ENCODE results near the gene RBPJL. TPM values are rescaled to one million over a fixed set of nuclear protein-coding genes. Genes with fewer than 3 reads are reported as not detected.
A peak's percentile ranks its signal among the peaks of the same experiment; 100 is the strongest.

Gene RBPJL
- total RNA-seq, 4 donors from 2014 or later: not detected

DNA sequence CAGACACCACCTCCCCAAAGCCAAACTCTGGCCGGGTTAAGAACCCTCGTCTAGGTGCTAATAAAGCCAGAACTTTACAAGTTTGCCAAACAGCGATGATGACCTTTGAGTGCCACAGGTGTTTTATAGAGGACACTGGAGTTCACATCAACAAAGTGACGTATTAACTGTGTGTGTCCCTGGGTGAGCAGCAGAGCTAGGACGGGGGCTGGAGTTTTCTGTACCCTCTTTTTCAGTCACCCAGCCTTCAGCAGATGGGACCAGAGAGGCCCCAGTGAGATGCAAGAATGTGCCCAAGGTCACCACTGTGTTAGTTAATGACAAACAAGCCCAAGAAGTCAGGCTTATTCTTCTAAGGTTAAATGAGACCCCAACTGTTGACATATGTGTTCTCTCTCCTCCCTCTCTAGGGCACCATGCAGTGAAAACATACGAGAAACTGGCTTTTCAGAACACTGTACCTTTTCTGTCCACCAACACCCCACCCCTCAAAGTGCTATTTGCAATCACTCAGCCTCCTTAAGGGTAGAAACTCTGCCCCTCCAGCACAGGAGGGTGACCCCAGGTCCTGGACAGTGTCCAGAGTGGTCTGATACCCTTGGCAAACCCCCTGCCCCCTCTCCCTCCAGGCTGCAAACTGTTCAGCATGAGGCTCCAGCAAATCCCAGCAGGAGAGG, 36.4 kb downstream of the RBPJL start:
- Histone ChIP-seq H3K27ac (peak overlapping the region; percentile 91 to 97), H3K36me3 (no peaks in the 10 kb centered on the region), H3K4me3 (no peak overlapping the region), H3K4me1 (peaks cover 14 to 29% of the 10 kb centered on the region in 2 donors), H3K27me3 (no peaks in the 10 kb centered on the region), H3K9me3 (no peaks in the 10 kb centered on the region)
- TF ChIP-seq, protein P1, sequence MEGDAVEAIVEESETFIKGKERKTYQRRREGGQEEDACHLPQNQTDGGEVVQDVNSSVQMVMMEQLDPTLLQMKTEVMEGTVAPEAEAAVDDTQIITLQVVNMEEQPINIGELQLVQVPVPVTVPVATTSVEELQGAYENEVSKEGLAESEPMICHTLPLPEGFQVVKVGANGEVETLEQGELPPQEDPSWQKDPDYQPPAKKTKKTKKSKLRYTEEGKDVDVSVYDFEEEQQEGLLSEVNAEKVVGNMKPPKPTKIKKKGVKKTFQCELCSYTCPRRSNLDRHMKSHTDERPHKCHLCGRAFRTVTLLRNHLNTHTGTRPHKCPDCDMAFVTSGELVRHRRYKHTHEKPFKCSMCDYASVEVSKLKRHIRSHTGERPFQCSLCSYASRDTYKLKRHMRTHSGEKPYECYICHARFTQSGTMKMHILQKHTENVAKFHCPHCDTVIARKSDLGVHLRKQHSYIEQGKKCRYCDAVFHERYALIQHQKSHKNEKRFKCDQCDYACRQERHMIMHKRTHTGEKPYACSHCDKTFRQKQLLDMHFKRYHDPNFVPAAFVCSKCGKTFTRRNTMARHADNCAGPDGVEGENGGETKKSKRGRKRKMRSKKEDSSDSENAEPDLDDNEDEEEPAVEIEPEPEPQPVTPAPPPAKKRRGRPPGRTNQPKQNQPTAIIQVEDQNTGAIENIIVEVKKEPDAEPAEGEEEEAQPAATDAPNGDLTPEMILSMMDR (IDR thresholded peaks at IDR 0.05): no peak
- no peak for TF ChIP-seq POLR2A (IDR thresholded peaks at IDR 0.05)
- no peak for DNase-seq
- intact Hi-C loops (cut with DNase I; ENCODE audit: low total_unique reads): no loop called here

DNA sequence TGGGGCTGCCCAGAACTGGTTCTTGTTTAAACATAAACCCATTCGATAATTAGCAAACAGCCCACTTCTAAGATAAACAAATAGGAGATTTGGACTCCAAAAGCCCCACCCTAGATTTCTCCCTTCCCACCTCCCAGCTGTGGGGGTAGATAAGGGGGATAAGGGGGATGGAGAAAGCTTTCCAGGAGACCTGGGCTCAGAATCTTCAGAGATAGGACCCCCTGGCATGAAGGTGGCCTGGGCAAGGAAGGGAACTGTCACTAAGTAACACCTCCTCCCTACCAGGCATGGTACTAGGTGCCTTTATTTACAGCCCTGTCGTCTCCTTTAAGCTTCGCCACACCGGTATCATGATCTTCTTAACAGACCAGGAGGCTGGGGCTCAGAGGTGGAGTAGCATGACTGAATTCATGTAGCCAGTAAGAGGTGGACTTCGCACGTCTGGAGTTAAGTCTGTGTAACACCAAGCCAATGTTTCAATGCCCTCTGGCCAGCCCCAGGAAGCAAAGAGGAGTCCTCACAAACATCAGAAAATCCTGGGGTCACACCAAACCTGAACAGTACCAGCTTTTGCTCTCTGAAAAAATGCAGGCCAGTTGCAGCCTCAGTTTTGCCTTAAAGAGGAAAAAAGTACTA, 37.0 kb downstream of the RBPJL start:
- no peak overlapping the region for H3K4me3 ChIP-seq
- H3K4me1 ChIP-seq: peaks cover 14 to 23% of the 10 kb centered on the region in 2 donors

DNA sequence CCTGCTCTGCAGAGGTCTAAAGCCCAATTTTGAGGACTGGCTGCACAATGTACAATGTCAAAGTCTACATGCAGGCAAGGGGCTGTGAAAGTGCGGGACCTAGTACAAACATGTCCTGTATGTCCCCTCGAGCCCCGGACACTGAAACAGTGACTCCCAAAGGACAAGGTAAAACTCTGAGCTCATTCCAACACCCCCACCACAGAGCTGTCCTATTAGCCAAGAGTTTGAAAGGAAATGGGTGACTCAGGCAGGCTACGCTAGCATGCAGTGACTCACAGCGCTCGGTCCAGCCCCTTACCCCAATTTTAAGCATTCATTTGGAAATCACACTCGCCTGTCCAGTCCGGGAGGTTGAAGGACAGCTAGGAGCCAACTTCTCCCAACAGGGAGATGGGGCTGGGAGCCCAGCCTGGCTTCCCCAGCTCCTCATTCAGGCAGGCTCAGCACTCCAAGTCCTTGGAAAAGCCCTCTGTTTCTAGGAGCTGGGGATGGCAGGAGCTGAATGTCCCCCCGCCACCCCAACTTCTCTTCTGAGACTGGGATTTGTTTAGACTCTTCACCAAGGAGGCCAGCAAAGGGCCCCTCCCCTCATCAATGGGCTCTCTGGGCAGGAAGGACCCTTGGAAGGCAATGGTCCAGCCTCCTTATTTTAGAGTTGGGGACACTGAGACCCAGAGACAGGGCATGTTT, 37.7 kb downstream of the RBPJL start:
- peaks cover 10 to 22% of the 10 kb centered on the region in 2 donors for H3K4me1 ChIP-seq
- peak; percentile 70 to 83 for DNase-seq
- peak overlapping the region; percentile 91 to 97 for H3K27ac ChIP-seq
- H3K9me3 ChIP-seq: no peaks in the 10 kb centered on the region
- intact Hi-C loops (cut with DNase I; ENCODE audit: low total_unique reads): no loop called here
- H3K4me3 ChIP-seq: no peak overlapping the region
- H3K27me3 ChIP-seq: no peaks in the 10 kb centered on the region
- H3K36me3 ChIP-seq: no peaks in the 10 kb centered on the region
- peak in 1 of 2 donors; percentile 37 for TF ChIP-seq POLR2A (IDR thresholded peaks at IDR 0.05)
- TF ChIP-seq, protein P1 (IDR thresholded peaks at IDR 0.05): no peak

More for the DNA sequence above, 37.0 kb downstream of the RBPJL start:
- H3K27ac ChIP-seq: peak overlapping the region; percentile 91 to 97
- no peak for DNase-seq
- intact Hi-C loops (cut with DNase I; ENCODE audit: low total_unique reads): no loop called here
- no peaks in the 10 kb centered on the region for H3K9me3 ChIP-seq
- TF ChIP-seq POLR2A (IDR thresholded peaks at IDR 0.05): no peak
- H3K27me3 ChIP-seq: no peaks in the 10 kb centered on the region
- H3K36me3 ChIP-seq: no peaks in the 10 kb centered on the region

DNA sequence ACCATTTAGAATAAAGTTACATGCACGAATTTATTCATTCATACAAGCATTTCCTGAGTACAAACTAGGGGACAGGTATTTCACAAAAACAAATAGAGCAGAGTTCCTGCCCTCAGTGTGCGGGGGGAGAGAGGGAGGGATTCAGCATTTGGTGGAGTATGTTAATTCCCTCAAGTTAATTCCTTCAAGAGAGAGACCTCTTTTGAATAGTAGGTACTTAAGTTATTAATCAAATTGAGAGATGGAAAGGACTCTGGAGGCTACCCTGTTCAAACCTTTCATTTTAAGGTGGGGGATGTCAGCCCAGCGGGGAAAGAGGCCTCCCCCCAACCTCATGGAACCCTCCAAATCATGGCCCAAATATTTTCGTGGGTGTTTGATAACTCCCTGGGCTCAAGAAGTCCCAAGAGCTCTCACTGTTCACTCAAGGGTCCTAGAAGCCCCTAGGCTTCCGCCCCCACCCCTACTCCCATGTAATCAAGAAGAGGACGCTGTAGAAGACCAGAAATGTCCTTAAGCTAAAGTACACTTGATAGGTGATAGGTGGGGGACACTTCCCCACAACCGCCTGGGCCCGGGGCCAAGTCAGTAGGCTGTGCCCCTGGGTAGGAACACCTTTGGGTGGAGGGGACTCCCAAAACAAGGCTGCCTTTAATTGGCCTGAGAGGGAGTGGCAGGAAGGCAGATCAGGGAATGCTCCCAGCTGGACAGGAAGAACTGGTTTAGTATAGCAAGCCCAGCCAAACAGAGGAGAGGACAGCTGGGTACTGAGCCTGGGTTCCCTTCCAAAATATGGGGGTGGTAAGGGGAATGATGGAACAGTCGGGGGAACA, 38.7 kb downstream of the RBPJL start:
- DNase-seq: no peak
- Histone ChIP-seq H3K9me3 (no peaks in the 10 kb centered on the region), H3K27me3 (no peaks in the 10 kb centered on the region), H3K36me3 (no peaks in the 10 kb centered on the region), H3K27ac (peak overlapping the region; percentile 91 to 97), H3K4me1 (peaks cover 4 to 22% of the 10 kb centered on the region in 2 donors), H3K4me3 (peak overlapping the region in 1 of 2 donors; percentile 3)
- intact Hi-C loops (cut with DNase I; ENCODE audit: low total_unique reads): no loop called here
- TF ChIP-seq, protein P1 (IDR thresholded peaks at IDR 0.05): no peak
- TF ChIP-seq POLR2A (IDR thresholded peaks at IDR 0.05): peak in 1 of 2 donors; percentile 14

DNA sequence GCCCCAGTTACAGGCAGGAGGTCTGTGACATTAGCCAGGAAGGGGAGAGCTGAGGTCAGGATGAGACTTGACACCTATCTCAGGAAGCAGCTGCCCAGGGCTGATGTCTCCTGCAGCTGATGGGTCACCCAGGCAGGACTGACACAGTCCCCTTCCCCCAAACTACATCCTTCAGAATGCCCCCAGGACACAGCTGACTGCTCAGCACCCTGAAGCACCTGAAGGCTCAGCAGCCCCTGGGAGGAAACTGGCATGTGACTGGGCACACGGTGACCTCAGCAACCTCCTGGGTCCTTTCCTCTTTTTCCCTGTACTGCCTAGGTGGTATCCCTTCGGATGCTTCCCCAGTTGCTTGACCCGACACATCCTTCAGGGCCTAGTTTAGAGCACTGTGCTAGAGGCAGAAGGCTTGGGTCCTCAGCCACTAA, 39.7 kb downstream of the RBPJL start:
- peak overlapping the region; percentile 91 to 97 for H3K27ac ChIP-seq
- no peaks in the 10 kb centered on the region for H3K36me3 ChIP-seq
- no peak for DNase-seq
- TF ChIP-seq POLR2A (IDR thresholded peaks at IDR 0.05): no peak
- TF ChIP-seq, protein P1 (IDR thresholded peaks at IDR 0.05): no peak
- intact Hi-C loops (cut with DNase I; ENCODE audit: low total_unique reads): no loop called here
- no peaks in the 10 kb centered on the region for H3K9me3 ChIP-seq
- peaks cover 3 to 22% of the 10 kb centered on the region in 2 donors for H3K4me1 ChIP-seq
- no peaks in the 10 kb centered on the region for H3K27me3 ChIP-seq
- peak overlapping the region; percentile 78 for H3K4me3 ChIP-seq

Data from uterus (tissue), 4 donors.